Progenitor cell of endocrine pancreas (in vitro differentiated cells): Measurements from ENCODE around the gene CDH4. TPM values are rescaled to one million over a fixed set of nuclear protein-coding genes. Genes with fewer than 3 reads are reported as not detected.

ENCODE experiments used
- DNase-seq: peaks from one replicate; pipeline ENCODE4 v3.0.0; 2021; ENCODE audit warnings: low spot score; ENCODE audit not compliant: unreplicated experiment
- H3K27ac Mint-ChIP-seq: 2 replicates; pipeline ENCODE4 v1.8.0; 2021; ENCODE audit warnings: mild to moderate bottlenecking, moderate library complexity, mixed read lengths
- H3K27me3 Mint-ChIP-seq: 2 replicates; pipeline ENCODE4 v1.8.0; 2021; ENCODE audit warnings: mixed read lengths
- H3K36me3 Mint-ChIP-seq: 2 replicates; pipeline ENCODE4 v1.8.0; 2022; ENCODE audit warnings: mixed read lengths; ENCODE audit not compliant: insufficient read depth
- H3K4me1 Mint-ChIP-seq: 2 replicates; pipeline ENCODE4 v1.8.0; 2021; ENCODE audit warnings: low read depth, mixed read lengths
- H3K4me3 Mint-ChIP-seq: 2 replicates; pipeline ENCODE4 v1.8.0; 2021; ENCODE audit warnings: low read depth, mild to moderate bottlenecking, moderate library complexity, mixed read lengths
- H3K9me3 Mint-ChIP-seq: 2 replicates; pipeline ENCODE4 v1.8.0; 2021; ENCODE audit warnings: low read depth, mixed read lengths
- CTCF ChIP-seq: fragments of 200-600 bp; sonication (generic); IDR thresholded peaks from one replicate; pipeline ENCODE4 v1.5.0; 2021; ENCODE audit warnings: antibody characterized with exemption, mild to moderate bottlenecking; ENCODE audit not compliant: unreplicated experiment
- total RNA-seq: library from RNA; stranded (reverse); gene quantifications from 2 replicates; pipeline ENCODE4 v1.2.1, GENCODE V29; 2021

CDH4 gene
- total RNA-seq, 1 donor from 2014 or later = 0.43 TPM

GRCh38 chr20:61750093-61750492, 498.0 kb downstream of the CDH4 start:
- Mint-ChIP-seq H3K4me3 (no peak overlapping the region), H3K4me1 (peaks cover 1% of the 10 kb centered on the region), H3K36me3 (peaks cover 1% of the 10 kb centered on the region), H3K27me3 (peaks cover 5% of the 10 kb centered on the region), H3K9me3 (peaks cover 10% of the 10 kb centered on the region), H3K27ac (no peak overlapping the region)
- no peak for TF ChIP-seq CTCF
- DNase-seq = no peak

GRCh38 chr20:61752576-61752975, 500.5 kb downstream of the CDH4 start:
- Mint-ChIP-seq H3K9me3 (peaks cover 10% of the 10 kb centered on the region), H3K4me1 (peaks cover 1% of the 10 kb centered on the region), H3K27me3 (peaks cover 5% of the 10 kb centered on the region), H3K27ac (no peak overlapping the region), H3K4me3 (no peak overlapping the region), H3K36me3 (peaks cover 1% of the 10 kb centered on the region)
- TF ChIP-seq CTCF = no peak
- DNase-seq = no peak

GRCh38 chr20:61753316-61753942, 501.4 kb downstream of the CDH4 start:
- peaks cover 1% of the 10 kb centered on the region for H3K4me1 Mint-ChIP-seq

GRCh38 chr20:61753987-61754956, 502.2 kb downstream of the CDH4 start:
- peaks cover 1% of the 10 kb centered on the region for H3K4me1 Mint-ChIP-seq
- H3K36me3 Mint-ChIP-seq = peaks cover 1% of the 10 kb centered on the region
- no peak overlapping the region for H3K4me3 Mint-ChIP-seq
- TF ChIP-seq CTCF = no peak
- H3K27me3 Mint-ChIP-seq = peaks cover 5% of the 10 kb centered on the region
- DNase-seq = no peak
- no peak overlapping the region for H3K27ac Mint-ChIP-seq
- H3K9me3 Mint-ChIP-seq = peaks cover 10% of the 10 kb centered on the region

More at GRCh38 chr20:61753316-61753942, 501.4 kb downstream of the CDH4 start:
- H3K4me3 Mint-ChIP-seq = no peak overlapping the region
- peaks cover 10% of the 10 kb centered on the region for H3K9me3 Mint-ChIP-seq
- TF ChIP-seq CTCF = no peak
- no peak for DNase-seq
- no peak overlapping the region for H3K27ac Mint-ChIP-seq
- peaks cover 5% of the 10 kb centered on the region for H3K27me3 Mint-ChIP-seq
- H3K36me3 Mint-ChIP-seq = peaks cover 1% of the 10 kb centered on the region

- no peak for TF ChIP-seq CTCF
- no peaks in the 10 kb centered on the region for H3K4me1 Mint-ChIP-seq
- peaks cover 5% of the 10 kb centered on the region for H3K27me3 Mint-ChIP-seq
- H3K27ac Mint-ChIP-seq = no peak overlapping the region
- H3K36me3 Mint-ChIP-seq = no peaks in the 10 kb centered on the region
- no peak overlapping the region for H3K4me3 Mint-ChIP-seq
- no peak for DNase-seq
- H3K9me3 Mint-ChIP-seq = peaks cover 6% of the 10 kb centered on the region
Measured at GRCh38 chr20:61754976-61755778, 503.1 kb downstream of the CDH4 start.
